Activated CD4-positive, alpha-beta memory T cell treated with anti-CD3 and anti-CD28 coated beads, Interleukin-2, amount 10 ng/mL, durations not matched to agents 7 days and 5 days (primary cell): ENCODE results near the gene PDIK1L. TPM values are rescaled to one million over a fixed set of nuclear protein-coding genes. Genes with fewer than 3 reads are reported as not detected.
A peak's percentile ranks its signal among the peaks of the same experiment; 100 is the strongest.

Experiments used
- CTCF ChIA-PET: fragments of 350-600 bp; sonication (Branson Sonifier 250); formaldehyde crosslinking; loops from one replicate; lab custom pipeline; 2021; ENCODE audit warnings: antibody characterized with exemption, inconsistent platforms; lab: Charles Lee
- POLR2A ChIA-PET: fragments of 350-600 bp; sonication (Branson Sonifier 250); formaldehyde crosslinking; loops from one replicate; lab custom pipeline; 2021; ENCODE audit warnings: antibody characterized with exemption; lab: Charles Lee
- DNase-seq: peaks from one replicate; pipeline ENCODE4 v3.0.0-alpha.2; 2020
- H3K27ac Mint-ChIP-seq: one replicate; pipeline ENCODE4 v1.8.0; 2021; ENCODE audit warnings: mild to moderate bottlenecking, mixed read lengths
- H3K27me3 Mint-ChIP-seq: one replicate; pipeline ENCODE4 v1.8.0; 2021; ENCODE audit warnings: mixed read lengths
- H3K36me3 Mint-ChIP-seq: one replicate; pipeline ENCODE4 v1.8.0; 2021; ENCODE audit warnings: low read depth, mixed read lengths
- H3K4me1 Mint-ChIP-seq: one replicate; pipeline ENCODE4 v1.8.0; 2021; ENCODE audit warnings: mixed read lengths
- H3K4me3 Mint-ChIP-seq: one replicate; pipeline ENCODE4 v1.8.0; 2021; ENCODE audit warnings: mild to moderate bottlenecking, mixed read lengths
- H3K9me3 Mint-ChIP-seq: one replicate; pipeline ENCODE4 v1.8.0; 2021; ENCODE audit warnings: mixed read lengths
- total RNA-seq, 2 experiments: library from RNA; stranded (reverse); gene quantifications; one replicate each; pipeline ENCODE4 v1.2.3, GENCODE V29; 2021

PDIK1L gene
- total RNA-seq, 2 experiments from 2014 or later: 21.3 to 22.7 TPM

DNA sequence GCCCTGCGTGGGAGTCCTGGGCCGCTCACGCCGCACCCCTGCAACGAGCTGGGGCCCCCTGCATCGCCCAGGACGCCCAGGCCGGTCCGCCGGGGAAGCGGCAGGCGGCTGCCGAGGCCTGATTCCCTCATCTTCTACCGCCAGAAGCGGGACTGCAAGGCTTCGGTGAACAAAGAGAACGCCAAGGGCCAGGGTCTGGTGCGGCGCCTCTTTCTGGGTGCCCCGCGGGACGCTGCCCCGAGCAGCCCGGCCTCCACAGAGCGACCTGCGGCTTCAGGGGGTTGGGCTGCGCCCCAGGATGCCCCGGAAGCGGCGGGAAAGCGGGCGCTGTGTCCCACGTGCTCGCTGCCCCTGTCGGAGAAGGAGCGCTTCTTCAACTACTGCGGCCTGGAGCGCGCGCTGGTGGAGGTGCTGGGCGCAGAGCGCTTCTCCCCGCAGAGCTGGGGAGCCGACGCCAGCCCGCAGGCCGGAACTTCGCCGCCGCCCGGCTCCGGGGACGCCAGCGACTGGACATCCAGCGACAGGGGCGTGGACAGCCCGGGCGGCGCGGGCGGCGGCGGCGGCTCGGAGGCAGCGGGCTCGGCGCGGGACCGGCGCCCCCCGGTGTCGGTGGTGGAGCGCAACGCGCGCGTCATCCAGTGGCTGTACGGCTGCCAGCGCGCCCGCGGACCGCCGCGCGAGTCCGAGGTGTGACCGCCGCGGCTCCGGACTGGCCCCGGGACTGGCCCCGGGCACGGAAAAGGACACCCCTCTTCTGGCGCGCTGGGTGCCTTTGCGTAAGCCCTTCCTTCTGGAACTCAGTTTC lies 50.0 kb downstream of the PDIK1L start:
- no peaks in the 10 kb centered on the region for H3K36me3 Mint-ChIP-seq
- H3K4me1 Mint-ChIP-seq: peaks cover 27% of the 10 kb centered on the region
- no peaks in the 10 kb centered on the region for H3K9me3 Mint-ChIP-seq
- no peak overlapping the region for H3K4me3 Mint-ChIP-seq
- CTCF ChIA-PET: interaction anchor here (1.0 to 2.7 kb wide), 5 partner anchors 8 to 256 kb away, joined by 3 to 14 read pairs (median 4); partner anchors contain the start of genes CEP85 and ZNF593
- POLR2A ChIA-PET: interaction anchor here (0.7 kb wide), 1 partner anchor 35 kb away, joined by 3 read pairs; no protein-coding TSS in a partner anchor
- DNase-seq: peak; percentile 35
- H3K27ac Mint-ChIP-seq: no peak overlapping the region
- H3K27me3 Mint-ChIP-seq: peaks cover 50% of the 10 kb centered on the region

DNA sequence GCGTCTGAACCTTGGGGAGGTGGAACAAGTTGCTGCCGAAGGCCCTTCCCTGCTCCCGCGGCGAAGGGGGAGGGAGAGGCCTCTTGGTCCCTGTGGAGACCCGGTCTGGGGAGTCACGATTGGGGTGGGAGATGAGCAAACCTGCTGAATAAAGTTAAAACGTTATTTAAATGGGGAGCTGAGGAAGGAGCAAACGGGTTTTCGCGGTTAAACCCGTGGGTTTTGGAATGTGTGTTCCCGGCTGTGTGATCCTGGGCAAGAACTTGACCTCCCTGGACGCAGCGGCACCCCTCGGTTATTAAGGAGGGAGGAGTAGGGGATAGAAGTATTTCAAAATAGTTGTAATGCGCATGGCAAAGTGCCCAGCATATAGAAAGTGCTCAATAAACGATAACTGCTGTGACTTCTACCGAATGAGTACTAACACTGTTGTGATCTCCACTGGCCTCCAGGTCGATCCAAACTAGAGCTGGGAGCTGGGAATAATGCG lies 50.6 kb downstream of the PDIK1L start:
- Mint-ChIP-seq H3K4me1 (peaks cover 30% of the 10 kb centered on the region), H3K4me3 (no peak overlapping the region), H3K9me3 (no peaks in the 10 kb centered on the region), H3K36me3 (no peaks in the 10 kb centered on the region), H3K27me3 (peaks cover 47% of the 10 kb centered on the region), H3K27ac (no peak overlapping the region)
- CTCF ChIA-PET: interaction anchor here (1.2 to 2.7 kb wide), 6 partner anchors 23 to 255 kb away, joined by 3 to 14 read pairs (median 4); partner anchors contain the start of gene CEP85
- no peak for DNase-seq
- POLR2A ChIA-PET: interaction anchor here (0.7 to 2.0 kb wide), 2 partner anchors 36 to 72 kb away, joined by 3 to 7 read pairs; partner anchors contain the start of gene CEP85

DNA sequence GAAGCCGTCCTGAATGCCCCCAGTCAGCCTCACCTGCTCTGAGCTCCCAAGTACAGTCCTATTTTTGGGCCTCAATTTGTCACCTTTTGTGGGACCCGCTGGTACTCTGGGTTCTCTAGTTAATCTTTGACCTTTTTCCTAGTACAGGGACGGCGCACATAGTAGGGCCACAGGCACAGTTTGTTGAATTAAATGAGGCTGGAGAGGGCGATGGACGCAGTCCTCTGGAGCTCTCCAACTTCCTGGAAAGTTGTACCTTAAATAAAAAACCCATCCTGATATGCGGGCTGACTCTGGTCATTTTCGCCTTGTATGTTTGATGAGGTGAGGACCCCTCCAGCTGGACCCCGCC lies 52.0 kb downstream of the PDIK1L start:
- peaks cover 30% of the 10 kb centered on the region for H3K4me1 Mint-ChIP-seq
- ChIA-PET POLR2A (interaction anchor here (2.0 kb wide), 1 partner anchor 70 kb away, joined by 7 read pairs; the partner anchor contains the start of gene CEP85), CTCF (interaction anchor here (0.7 to 2.3 kb wide), 9 partner anchors 18 to 269 kb away, joined by 3 to 5 read pairs (median 3); partner anchors contain the start of genes CEP85 and DHDDS)
- no peaks in the 10 kb centered on the region for H3K36me3 Mint-ChIP-seq
- no peak overlapping the region for H3K4me3 Mint-ChIP-seq
- H3K27ac Mint-ChIP-seq: no peak overlapping the region
- no peaks in the 10 kb centered on the region for H3K9me3 Mint-ChIP-seq
- no peak for DNase-seq
- H3K27me3 Mint-ChIP-seq: peaks cover 37% of the 10 kb centered on the region

DNA sequence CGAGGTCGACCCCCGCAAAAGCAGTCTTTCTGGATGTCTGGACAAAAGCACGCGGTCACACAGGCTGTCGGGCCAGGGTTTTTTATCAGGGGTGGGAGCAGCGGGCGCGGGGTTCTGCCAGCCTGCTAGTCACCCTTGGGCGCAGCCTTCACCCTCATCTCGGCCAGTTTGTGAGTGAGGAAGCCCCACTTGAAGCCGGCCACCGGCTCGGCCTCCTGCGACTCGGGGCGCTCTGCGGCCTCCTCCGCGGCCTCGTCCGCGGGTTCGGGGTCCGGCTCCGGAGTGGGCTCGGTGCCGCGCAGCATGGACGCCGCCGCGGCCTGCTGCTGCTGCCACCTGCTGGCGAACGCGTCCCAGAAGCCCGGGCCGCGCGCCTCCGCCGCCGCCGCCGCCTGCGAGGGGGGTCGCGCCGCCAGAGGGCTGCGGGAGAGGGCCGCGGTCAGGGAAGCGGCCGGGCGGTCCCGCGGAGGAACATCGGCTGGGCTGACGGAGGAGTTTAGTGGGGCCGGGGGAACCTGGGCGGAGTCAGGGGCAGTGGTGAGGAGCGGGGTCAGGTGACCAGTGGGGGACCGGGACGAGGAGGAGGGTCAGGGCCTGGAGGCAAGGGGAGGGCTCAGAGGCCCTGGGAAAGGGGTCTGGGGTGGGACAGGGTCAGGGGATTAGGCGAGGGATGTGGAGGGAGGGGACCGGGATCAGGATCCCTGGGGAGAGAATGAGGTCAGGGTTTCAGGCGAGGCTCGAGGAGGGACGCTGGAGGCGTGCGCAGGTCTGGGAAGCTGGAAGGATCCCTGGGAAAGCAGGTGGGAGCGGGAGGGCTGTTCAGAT lies 52.6 kb downstream of the PDIK1L start:
- Mint-ChIP-seq H3K36me3 (no peaks in the 10 kb centered on the region), H3K27me3 (peaks cover 32% of the 10 kb centered on the region), H3K4me3 (no peak overlapping the region), H3K9me3 (no peaks in the 10 kb centered on the region), H3K4me1 (peaks cover 31% of the 10 kb centered on the region), H3K27ac (no peak overlapping the region)
- CTCF ChIA-PET: interaction anchor here (0.7 to 2.3 kb wide), 9 partner anchors 19 to 268 kb away, joined by 3 to 8 read pairs (median 3); partner anchors contain the start of genes CEP85 and DHDDS
- peak; percentile 52 for DNase-seq
- POLR2A ChIA-PET: interaction anchor here (2.0 kb wide), 1 partner anchor 70 kb away, joined by 7 read pairs; the partner anchor contains the start of gene CEP85

DNA sequence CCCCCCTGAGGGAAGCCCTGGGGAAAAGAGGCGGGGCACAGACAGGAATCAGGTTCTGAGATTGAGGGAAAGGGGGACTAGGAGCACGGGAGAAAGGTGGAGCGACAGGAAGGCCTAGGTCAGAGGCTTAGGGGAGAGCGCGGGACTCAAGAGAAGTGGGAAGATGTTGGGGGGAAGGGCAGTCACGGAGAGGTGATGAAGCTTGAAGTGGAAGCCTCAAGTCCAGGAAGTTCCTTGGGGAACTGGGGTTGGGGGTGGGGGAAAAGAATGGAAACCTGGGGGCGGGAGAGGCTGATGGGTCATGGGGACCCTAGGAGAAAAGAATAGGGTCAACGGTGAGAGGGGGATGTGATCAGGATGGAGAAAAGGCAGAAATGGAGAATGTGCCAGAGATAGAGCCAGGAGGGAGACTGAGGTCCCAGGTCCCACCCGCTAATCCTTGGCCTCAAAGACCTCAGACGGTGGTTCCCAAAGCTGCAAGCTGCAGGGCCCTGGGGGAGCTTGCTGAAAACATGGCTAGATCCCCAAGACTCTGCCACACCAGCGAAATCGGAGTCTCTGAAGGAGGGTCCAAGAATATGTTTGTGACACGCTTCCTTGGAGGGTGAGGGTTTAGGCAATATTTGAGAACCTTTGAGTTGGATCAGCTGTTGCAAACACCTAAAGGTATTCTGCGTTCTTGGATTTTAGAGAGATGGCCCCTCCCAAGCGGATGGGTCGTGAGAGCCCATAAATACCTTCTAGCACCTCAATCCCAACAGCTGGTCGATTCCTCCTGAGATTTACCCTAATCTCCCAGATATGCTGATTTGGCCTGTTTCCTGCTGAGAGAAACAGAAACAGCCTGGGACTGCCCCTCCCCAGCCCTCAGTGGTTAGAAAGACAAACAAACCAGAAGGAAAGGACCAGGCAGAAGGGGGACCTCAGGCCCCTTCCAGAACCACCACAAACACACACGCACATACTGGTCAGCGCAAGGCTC lies 53.5 kb downstream of the PDIK1L start:
- H3K9me3 Mint-ChIP-seq: no peaks in the 10 kb centered on the region
- ChIA-PET POLR2A (no interaction called here), CTCF (interaction anchor here (0.8 to 2.3 kb wide), 5 partner anchors 8 to 70 kb away, joined by 3 to 8 read pairs (median 4); partner anchors contain the start of gene CEP85)
- H3K27me3 Mint-ChIP-seq: peaks cover 26% of the 10 kb centered on the region
- H3K4me1 Mint-ChIP-seq: peaks cover 31% of the 10 kb centered on the region
- DNase-seq: no peak
- peak overlapping the region; percentile 7 for H3K4me3 Mint-ChIP-seq
- no peak overlapping the region for H3K27ac Mint-ChIP-seq
- H3K36me3 Mint-ChIP-seq: no peaks in the 10 kb centered on the region

DNA sequence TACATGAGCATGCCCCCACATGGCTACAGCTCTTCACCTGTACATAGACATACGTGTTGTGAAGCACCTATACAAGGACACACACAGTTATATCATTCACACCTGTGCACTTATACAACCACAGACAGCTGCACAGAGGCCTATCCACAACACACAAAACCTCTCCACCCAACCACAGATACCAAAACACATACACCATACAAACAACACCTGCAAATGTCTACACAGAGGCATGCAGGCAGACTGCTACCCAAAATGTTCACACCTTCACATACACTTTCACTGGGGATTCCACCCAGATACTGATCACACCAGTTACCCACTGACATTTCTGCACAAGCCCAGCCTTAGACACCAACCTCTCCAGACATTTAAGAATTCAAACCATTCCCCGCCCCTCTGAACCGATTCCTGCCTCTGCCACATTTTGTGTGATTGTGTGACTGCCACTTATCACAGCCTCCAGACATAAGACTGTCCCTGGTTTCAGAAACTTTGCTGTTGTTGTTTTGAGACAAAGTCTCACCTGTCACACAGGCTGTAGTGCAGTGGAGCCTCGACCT lies 55.2 kb downstream of the PDIK1L start:
- H3K27me3 Mint-ChIP-seq: peaks cover 21% of the 10 kb centered on the region
- POLR2A ChIA-PET: interaction anchor here (0.6 to 1.1 kb wide), 2 partner anchors 40 to 67 kb away, joined by 3 read pairs; partner anchors contain the start of gene CEP85
- H3K27ac Mint-ChIP-seq: no peak overlapping the region
- CTCF ChIA-PET: interaction anchor here (1.0 kb wide), 1 partner anchor 67 kb away, joined by 3 read pairs; the partner anchor contains the start of gene CEP85
- DNase-seq: no peak
- H3K36me3 Mint-ChIP-seq: no peaks in the 10 kb centered on the region
- H3K4me3 Mint-ChIP-seq: no peak overlapping the region
- H3K9me3 Mint-ChIP-seq: no peaks in the 10 kb centered on the region
- H3K4me1 Mint-ChIP-seq: peaks cover 44% of the 10 kb centered on the region

DNA sequence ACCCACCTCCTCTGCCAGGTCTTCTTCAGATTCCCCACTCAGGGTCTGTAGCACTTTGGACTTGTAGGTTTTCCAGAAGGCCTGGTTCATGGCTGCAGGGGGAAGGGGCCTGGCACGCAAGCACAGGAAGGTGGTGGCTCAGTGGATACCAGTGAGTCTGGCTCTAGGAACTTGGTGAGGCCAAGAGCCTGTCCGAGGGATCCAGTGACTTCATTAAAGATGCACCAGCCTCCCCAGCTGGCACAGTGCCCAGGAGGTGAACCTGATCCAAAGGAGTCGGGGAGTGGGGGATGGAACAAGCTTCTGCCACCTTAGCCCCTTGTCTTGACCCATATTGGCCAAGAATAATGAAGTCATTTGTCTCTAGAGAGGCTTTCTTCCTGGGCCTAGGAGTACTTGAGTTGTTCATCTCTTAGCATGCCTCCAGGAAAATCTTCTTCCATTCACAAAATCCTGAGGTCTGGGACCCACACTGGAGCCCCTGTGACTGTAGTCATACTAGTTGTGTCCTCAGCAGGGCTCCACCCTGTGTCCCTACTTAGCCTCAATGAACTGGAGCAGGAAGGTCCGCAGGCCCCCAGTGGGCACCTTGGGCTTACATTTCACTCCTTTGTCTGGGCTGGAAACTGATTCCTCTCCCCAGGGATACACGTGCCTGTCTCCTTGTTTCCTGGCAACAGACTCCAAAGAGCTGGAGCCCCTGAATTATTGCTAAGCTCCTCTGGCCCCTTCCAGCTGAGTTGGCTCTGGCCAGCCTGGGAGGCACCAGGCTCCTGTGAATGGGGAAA lies 57.0 kb downstream of the PDIK1L start, which contains the start of gene C1orf232:
TSS of gene C1orf232 (minus strand) at position 554 of the 788 bp plus-strand sequence. CDS start at position 90, 464 bp downstream.
- POLR2A ChIA-PET: interaction anchor here (4.6 kb wide), 1 partner anchor 66 kb away, joined by 46 read pairs; the partner anchor contains the start of gene CEP85
- H3K9me3 Mint-ChIP-seq: no peaks in the 10 kb centered on the region
- CTCF ChIA-PET: interaction anchor here (1.3 to 2.8 kb wide), 8 partner anchors 26 to 249 kb away, joined by 3 to 114 read pairs (median 10); partner anchors contain the start of genes CEP85 and SH3BGRL3
- H3K4me3 Mint-ChIP-seq: peak within 1 kb of the TSS; percentile 83
- peaks cover 38% of the 10 kb centered on the region for H3K4me1 Mint-ChIP-seq
- H3K27me3 Mint-ChIP-seq: peaks cover 9% of the 10 kb centered on the region
- peak within 1 kb of the TSS; percentile 70 for H3K27ac Mint-ChIP-seq
- no peaks in the 10 kb centered on the region for H3K36me3 Mint-ChIP-seq
- DNase-seq: no peak

DNA sequence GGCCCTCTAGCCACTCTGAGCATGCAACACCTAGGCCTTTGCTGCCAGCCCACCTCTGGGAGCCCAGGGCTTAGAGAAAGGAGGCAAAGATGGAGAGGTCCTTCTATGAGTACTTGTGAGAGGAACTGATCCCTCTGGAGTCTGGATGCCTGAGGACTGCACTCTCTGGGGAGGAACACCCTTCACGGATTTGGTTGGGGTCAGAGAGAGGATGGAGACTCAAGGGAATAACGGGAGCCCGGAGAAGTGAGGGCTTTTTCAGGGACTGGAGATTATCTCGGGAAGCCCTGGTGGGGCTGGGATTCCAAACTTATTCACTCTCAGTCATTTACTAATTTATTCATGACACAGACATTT lies 57.6 kb downstream of the PDIK1L start:
- Mint-ChIP-seq H3K36me3 (no peaks in the 10 kb centered on the region), H3K4me1 (peaks cover 37% of the 10 kb centered on the region), H3K27ac (no peak overlapping the region), H3K9me3 (no peaks in the 10 kb centered on the region), H3K4me3 (peak overlapping the region; percentile 83), H3K27me3 (peaks cover 5% of the 10 kb centered on the region)
- ChIA-PET CTCF (interaction anchor here (0.7 to 2.8 kb wide), 52 partner anchors 8 to 331 kb away, joined by 3 to 114 read pairs (median 5); partner anchors contain the start of genes CD52, CEP85, CNKSR1 and FAM110D), POLR2A (interaction anchor here (0.6 to 4.6 kb wide), 13 partner anchors 13 to 263 kb away, joined by 3 to 46 read pairs (median 4); partner anchors contain the start of genes CEP85, PAFAH2, SH3BGRL3 and STMN1)
- no peak for DNase-seq

DNA sequence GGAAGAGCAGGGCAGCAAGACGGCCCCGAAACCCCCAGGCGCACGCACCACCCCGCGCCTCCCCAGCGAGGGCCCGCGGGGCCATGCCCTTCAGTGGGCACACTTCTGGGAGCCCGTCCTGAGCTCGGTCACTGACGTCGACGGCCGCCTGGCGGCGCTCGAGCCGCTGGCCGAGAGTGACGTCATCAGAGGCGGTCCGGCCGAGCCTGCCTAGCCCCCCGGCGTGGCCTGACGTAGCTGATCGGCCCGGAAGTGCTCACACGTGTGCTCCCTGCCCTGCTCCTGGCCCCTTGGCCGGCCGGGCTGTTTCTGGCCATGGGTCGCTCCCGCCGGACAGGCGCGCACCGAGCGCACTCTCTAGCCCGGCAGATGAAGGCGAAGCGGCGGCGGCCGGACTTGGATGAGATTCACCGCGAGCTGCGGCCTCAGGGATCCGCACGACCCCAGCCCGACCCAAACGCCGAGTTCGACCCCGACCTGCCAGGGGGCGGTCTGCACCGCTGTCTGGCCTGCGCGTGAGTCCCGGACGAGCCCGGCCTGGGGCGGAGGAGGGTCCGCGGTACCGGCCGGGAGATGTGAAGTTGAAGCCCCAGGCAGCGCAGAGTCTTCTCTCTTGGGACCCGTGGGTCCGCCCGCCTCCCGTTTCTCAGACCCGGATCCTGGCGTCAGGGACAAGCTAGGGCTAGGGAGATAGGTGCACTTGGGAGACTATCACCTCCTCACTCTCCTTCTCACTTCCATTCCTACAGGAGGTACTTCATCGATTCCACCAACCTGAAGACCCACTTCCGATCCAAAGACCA lies 58.2 kb downstream of the PDIK1L start, which contains the start of gene ZNF593:
TSS of gene ZNF593 (plus strand) at position 240 of the 803 bp plus-strand sequence. CDS start at position 316, 76 bp downstream.
- H3K4me1 Mint-ChIP-seq: peaks cover 32% of the 10 kb centered on the region
- H3K36me3 Mint-ChIP-seq: no peaks in the 10 kb centered on the region
- peak within 1 kb of the TSS; percentile 83 for H3K4me3 Mint-ChIP-seq
- DNase-seq: peak; percentile 90
- H3K27ac Mint-ChIP-seq: peak within 1 kb of the TSS; percentile 70
- POLR2A ChIA-PET: interaction anchor here (0.6 to 4.6 kb wide), 13 partner anchors 12 to 264 kb away, joined by 3 to 46 read pairs (median 4); partner anchors contain the start of genes CEP85, PAFAH2, SH3BGRL3 and STMN1
- H3K9me3 Mint-ChIP-seq: no peaks in the 10 kb centered on the region
- CTCF ChIA-PET: interaction anchor here (0.7 to 2.8 kb wide), 62 partner anchors 8 to 730 kb away, joined by 3 to 114 read pairs (median 5); partner anchors contain the start of genes CD52, CEP85, CNKSR1 and FAM110D
- H3K27me3 Mint-ChIP-seq: no peaks in the 10 kb centered on the region
